Ramos (cell line): ENCODE results near the gene EFNA3.

Experiments used
- in situ Hi-C: fragments of 300-500 bp; cut with MboI; formaldehyde crosslinking; loops from one replicate; pipeline ENCODE4 v1.14.3; 2022; ENCODE audit warnings: low sequenced_read_pairs; ENCODE audit not compliant: unreplicated experiment

EFNA3 gene

DNA sequence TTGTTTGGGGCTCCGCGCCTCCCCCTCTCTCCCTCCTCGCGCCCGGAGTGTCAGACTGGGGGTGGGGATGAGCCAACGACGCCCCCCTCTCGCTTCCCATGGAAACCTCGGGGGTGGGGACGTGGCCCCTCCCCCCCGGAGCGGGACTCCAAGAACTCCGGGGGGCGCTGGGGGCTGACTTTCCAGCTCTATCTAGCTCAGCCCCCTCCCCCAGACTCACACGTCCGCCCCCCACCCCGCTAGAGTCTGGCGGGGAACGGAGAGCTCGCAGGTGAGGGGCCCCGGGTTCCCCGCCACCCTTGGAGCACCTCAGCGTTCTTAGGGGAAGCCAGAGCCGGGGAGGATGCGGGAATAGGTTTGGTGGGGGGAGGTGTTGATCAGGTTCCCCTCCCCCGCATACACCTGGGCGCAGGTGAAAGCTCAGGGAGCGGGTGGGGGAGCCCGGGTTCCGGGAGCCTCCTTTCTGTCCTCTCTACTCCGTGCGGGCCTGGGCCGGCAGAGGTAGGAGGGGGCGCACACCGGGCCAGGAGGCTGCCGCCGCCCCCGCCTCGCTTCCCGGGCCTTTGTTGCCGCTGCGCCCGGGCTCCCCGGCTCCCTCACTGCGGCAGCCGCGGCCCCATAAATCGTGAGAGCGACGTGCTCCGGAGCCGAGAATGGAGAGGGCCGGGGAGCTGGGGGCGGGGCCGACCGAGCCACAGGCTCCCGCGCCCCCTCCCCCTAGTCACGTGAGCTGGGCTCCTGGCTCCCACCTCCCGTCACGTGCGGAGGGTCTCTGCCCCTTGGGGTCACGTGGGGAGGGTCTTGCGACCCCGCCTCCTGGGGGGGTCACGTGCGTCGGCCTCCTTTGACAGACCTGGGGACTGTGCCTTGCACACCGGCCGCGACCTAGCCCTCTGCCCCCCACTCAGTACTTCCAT is 1.9 kb downstream of the EFNA3 start:
- in situ Hi-C loops: no loop called here

GRCh38 chr1:155081472-155082300 is 3.0 kb downstream of the EFNA3 start:
- in situ Hi-C loops: no loop called here

- in situ Hi-C loops: no loop called here
Measured at GRCh38 chr1:155082301-155083051, 3.8 kb downstream of the EFNA3 start.

- in situ Hi-C loops: no loop called here
Measured at GRCh38 chr1:155083052-155083541, 4.5 kb downstream of the EFNA3 start.

DNA sequence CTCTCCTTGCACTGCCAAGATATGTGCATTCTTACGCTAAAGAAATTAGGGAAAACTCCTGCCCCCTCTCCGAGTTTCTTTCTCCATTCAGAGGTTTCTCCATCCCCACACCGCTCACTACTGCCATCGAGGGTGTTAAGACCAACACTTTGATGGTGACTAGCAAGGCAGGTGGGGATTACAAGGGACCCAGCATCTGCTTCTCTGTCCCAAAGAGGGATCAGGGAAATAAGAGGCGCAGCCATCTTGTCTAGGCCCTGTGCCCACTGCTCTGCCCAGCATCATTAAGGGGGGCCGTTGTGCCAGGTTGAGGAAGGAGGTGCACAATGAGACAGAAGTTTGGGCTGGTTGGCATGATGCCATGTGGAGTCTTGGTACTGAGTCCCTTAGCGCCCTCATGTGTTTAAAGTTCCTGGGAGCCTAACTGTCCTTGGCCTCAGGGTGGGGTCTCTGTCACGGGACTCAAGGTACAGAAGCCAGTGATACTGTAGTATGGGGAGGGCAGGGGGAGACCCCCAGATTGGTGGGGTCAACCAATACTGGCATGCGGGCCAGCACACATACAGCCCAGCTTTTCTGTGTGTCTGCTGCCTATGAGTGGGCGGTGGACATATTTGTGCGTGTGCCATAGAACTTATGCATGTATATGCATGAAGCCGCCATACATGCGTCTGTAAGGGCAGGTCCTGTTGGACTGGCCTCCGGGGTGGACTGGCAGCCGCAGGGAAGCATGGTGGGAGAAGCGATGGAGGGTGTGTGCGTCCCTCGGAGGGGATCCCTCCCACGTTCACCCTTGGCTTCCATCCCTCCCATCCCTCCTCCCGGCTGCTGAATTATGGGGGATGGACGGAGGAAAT is 5.5 kb downstream of the EFNA3 start:
- in situ Hi-C loops: no loop called here

GRCh38 chr1:155084722-155085503 is 6.3 kb downstream of the EFNA3 start:
- in situ Hi-C loops: no loop called here

- in situ Hi-C loops: no loop called here
Measured at GRCh38 chr1:155085504-155086127, 7.0 kb downstream of the EFNA3 start.

GRCh38 chr1:155086128-155086741 is 7.6 kb downstream of the EFNA3 start:
- in situ Hi-C loops: no loop called here

DNA sequence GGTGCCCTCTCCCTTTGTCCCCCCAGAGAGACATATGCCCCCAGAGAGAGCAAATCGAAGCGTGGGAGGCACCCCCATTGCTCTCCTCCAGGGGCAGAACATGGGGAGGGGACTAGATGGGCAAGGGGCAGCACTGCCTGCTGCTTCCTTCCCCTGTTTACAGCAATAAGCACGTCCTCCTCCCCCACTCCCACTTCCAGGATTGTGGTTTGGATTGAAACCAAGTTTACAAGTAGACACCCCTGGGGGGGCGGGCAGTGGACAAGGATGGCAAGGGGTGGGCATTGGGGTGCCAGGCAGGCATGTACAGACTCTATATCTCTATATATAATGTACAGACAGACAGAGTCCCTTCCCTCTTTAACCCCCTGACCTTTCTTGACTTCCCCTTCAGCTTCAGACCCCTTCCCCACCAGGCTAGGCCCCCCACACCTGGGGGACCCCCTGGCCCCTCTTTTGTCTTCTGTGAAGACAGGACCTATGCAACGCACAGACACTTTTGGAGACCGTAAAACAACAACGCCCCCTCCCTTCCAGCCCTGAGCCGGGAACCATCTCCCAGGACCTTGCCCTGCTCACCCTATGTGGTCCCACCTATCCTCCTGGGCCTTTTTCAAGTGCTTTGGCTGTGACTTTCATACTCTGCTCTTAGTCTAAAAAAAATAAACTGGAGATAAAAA is 8.4 kb downstream of the EFNA3 start:
- in situ Hi-C loops: no loop called here

DNA sequence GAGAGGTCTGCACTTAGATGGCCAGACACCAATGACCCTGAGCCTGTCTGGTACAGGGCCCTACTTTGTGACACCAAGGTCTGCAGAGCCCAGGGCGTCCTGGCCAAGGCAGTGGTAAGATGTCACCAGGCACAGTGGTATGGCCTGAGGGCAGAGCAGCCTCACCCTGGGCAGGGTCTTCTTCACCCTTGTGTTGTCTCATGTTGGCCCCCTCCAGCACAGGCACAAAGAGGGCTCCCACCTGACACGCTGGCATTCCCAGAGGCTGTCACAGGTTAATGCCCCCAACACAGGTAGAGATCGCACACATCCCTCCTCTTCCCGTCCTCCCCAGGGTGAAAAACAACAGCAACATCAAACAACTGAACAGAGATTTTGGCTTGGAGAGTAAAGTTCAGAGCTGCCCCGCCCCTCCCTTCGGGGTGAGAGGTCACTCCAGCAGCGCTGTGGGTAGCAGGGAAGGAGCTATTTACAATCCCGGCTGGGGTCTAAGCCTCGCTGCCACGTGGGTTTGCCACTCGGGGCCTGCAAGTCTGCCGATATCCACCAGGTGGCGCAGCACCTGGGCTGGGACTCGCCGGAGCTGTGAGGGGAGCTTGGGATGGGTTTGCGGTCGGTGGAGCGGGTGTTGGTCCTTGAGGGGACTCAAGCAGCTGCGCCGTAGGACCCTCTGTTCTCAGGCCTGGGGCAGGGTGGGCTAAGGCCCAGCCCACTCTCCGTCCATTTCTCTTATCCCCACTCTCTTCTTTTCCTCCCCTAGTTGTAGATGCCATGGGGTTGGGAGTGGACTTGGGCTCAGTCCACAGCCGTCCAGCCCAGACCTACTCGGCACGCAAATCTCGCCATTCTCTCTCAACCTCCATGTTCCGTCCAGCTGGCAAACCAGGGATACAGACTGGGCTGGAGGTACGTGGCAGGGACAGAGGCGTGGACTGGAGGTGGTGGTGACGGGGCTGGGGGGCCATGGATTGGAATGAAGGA is 12.7 kb downstream of the EFNA3 start:
- in situ Hi-C loops: loop anchor here (5.0 kb wide), 1 partner anchor 76 kb away; no protein-coding TSS in a partner anchor

DNA sequence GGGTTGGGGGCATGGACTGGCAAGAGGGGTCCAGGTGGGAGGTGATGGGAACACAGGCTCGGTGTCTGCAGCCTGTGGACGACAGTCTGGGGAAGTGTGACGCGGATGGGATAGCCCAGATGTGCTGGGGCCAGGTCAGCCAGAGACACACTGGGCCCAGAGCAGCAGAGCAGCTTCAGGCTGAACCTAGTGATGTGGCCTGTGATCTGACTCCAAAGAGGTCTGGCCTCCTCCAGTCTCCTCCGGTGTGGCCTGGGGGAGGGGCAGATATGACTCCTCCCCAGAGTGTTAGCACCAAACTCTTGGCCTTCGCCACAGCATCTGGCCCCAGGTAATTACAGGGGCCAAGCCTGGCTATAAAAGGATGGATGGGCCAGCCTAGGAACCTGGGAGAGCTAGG is 13.5 kb downstream of the EFNA3 start:
- in situ Hi-C loops: loop anchor here (5.0 kb wide), 1 partner anchor 75 kb away; no protein-coding TSS in a partner anchor

GRCh38 chr1:155092641-155093040 is 14.0 kb downstream of the EFNA3 start:
- in situ Hi-C loops: loop anchor here (5.0 kb wide), 1 partner anchor 75 kb away; no protein-coding TSS in a partner anchor

- in situ Hi-C loops: loop anchor here (5.0 kb wide), 1 partner anchor 73 kb away; no protein-coding TSS in a partner anchor
Measured at GRCh38 chr1:155093911-155094621, 15.4 kb downstream of the EFNA3 start.

DNA sequence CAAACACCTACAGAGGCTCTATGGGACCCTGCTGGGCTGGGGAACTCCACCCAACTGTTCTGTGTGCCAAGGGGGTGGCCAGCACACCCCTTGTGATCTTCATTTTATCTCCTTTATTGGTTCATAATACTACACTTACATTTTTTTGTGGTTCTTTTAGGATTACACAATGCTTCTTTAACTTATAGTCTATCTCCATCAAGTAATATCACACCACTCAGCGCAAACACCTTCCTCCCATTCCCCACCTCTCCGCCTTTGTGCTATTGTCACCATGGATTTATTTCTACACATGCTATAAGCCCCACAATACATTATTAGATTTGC is 15.9 kb downstream of the EFNA3 start:
- in situ Hi-C loops: loop anchor here (5.0 kb wide), 1 partner anchor 73 kb away; no protein-coding TSS in a partner anchor

DNA sequence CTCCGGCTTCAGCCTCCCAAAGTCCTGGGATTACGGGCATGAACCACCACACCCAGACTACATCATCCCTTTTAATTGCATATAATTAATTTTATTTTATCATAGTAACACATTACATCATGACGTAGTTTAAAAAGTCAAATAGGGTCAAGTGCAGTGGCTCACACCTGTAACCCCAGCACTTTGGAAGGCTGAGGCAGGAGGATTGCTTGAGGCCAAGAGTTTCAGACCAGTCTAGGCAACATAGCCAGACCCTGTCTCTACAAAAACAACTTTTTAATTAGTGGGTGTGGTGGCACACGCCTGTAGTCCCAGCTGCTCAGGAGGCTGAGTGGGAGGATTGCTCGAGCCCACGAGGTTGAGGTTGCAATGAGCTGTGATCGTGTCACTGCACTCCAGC is 20.7 kb downstream of the EFNA3 start:
- in situ Hi-C loops: no loop called here
